Glomerular endothelial cell (primary cell): Measurements from ENCODE around the gene PDZD2. TPM values are rescaled to one million over a fixed set of nuclear protein-coding genes. Genes with fewer than 3 reads are reported as not detected.
"Not testable (repeated sequence)": the region's sequence is repeated elsewhere in the genome, so short reads cannot be mapped to it uniquely, and the experiment has no call there.

Experiments used
- DNase-seq: peaks from one replicate; pipeline ENCODE4 v3.0.0-alpha.2; 2011; ENCODE audit warnings: low read depth, low spot score; ENCODE audit errors: extremely low read depth
- total RNA-seq: library from RNA; depleted of rRNA; stranded (reverse); fragments of >200 nt; gene quantifications from 2 replicates; pipeline ENCODE4 v1.2.3, GENCODE V29; 2015

Gene PDZD2
- total RNA-seq, 1 donor from 2014 or later = 20.3 TPM

DNA sequence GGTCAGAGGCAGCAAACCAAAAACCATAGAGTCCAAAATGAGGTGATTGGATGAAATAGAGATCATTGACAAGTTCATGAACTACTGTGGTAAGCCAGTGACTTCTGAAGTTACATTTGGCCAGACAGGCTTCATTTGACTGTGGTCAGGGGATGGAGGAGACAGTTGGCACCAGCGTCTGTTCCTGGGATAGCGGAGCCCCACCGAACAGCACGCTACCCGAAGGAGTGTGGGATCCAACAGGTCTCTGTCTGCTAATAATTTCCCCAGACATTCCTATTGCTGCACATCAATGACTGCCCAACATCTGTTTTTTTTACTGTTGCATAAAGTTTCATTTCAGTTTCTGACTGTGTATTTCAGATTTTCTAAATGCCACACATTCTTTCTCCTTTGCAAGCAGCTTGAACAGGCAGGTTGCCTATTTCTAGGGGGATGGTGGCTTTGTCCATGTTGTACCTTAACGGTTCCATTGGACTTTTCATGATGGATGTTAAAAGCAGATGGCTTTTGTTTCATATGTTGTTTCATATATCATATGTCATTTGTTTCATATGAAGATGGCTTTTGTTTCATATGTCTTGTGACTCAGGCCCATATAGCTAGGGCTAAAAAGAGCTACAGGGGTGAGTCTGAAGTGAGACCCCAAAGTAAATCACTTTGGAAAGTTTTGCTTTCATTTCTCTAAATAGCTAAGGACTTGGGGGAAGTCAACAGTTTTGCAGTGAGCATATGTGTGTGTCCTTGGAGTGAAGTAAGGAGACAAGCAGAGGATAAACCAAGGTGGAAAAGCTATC is 354.4 kb downstream of the PDZD2 start:
- DNase-seq = no peak

DNA sequence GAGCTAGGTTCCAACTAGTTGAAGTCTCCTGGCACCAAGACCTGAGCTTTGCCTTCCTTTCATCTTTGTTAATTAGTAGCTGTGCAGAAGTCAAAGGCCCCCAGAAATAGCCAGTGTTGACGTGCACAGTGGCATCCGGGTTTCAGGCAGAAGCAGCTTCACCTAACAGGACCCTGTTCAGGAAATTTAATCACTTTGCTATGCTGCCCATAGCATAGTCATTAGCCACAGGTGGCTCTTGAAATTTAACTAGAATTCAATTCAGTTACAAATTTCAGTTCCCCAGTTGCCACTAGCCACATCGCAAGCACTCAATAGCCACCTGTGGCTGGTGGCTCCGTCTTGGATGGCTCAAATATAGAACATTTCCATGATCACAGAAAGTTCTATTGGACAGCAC is 356.1 kb downstream of the PDZD2 start:
- DNase-seq = no peak

DNA sequence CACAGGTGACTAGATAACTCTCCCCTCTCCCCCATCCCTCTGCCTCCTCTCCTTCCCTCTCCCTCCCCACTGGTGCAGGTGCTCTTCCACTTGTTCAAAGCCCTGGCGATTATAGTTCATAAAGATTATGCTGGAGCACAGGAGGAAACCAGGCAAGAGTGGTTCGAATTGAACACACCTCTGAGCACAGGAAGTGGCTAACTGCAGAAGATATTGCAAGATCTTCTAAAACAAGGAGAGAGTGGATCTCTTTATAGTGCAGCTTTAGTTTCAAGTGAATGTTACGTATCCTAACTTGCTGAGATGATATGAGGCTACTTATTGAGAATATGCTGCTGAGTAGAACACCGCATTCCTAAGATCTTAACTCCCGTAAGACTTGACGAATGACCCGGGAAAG is 356.8 kb downstream of the PDZD2 start:
- DNase-seq = no peak

DNA sequence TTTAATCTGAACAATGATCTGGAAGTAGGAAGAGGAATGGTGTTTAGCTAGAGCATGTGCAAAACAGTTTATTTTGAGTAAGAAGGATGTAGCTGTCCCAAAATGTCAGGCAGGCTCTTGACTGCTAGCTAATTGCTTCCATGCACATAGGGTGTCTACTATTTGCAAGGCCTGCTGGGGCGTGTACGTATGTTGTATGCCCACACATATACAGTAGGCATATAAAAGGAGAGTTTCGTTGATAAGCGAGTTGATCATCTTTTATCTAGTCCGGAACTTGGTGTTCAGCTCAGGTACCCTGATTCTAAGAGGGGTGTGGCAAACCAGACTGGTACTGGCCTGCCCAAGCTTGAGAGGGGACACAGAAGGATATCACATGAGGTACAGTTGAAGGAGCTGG is 358.0 kb downstream of the PDZD2 start:
- no peak for DNase-seq

DNA sequence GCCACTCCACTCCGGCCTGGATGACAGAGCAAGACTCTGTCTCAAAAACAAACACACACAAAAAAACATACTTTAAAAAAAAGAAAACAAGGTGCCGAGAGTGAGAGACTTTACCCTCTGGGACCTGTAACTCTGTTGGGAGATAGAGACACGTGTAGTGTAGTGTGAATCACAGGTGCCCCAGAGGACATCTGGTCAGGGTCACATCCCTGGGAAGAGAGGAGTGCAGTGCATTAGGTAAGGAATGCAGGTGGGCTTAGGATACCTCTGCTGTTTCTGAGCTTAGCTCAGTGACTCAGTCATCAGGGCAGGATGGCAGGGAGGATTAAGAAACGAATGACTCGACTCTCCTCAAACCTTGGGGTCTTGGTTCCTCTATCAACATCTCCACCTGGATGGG is 360.5 kb downstream of the PDZD2 start:
- no peak for DNase-seq

DNA sequence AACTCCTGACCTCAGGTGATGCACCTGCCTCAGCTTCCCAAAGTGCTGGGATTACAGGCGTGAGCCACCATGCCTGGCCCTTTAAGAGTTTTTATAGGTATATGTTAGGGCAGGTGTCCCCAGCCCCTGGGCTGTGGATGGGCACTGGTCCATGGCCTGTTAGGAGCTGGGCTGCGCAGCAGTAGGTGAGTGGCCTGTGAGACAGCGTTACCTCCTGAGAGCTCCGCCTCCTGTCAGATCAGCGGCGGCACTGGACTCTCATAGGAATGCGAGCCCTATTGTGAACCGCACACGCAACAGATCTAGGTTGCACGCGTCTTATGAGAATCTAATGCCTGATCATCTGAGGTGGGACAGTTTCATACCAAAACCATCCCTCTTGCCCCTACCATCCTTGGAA is 361.8 kb downstream of the PDZD2 start:
- DNase-seq = no peak

DNA sequence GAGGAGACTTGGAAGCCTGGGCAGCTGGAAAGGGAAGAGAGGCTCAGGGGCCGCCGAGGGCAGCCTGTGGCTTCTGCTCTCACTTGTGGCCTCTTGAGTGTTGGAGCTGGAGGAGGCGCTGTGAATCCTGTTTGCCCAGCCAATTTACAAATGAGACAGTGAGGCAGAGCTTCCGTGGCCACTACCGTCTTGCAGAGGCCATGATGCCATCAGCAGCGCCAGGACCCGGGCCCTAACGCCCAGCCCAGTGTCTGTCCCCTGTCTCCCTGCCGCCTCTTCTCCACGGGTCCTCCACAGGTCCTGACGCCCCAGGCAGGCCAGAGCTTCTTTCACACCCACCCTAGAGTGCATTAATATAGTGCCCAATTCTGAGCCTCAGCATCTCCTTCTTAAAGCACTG is 362.4 kb downstream of the PDZD2 start:
- no peak for DNase-seq

DNA sequence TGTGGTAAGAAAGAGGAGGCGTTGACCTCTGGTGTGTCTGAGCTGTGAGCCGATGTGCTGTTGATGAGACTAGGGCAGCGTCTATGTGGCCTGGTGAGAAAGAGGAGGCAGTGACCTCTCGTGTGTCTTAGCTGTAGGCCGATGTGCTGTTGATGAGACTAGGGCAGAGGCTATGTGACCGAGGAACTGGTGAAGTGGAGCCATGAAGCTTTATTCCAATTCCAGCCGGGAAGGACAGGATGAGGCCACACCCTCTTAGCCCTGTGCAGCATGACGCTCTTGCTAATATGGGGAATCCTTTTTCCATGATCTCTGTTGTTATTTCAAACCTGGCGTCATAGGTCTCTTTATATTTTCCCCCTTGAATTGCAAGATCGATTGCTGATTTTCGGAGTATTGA is 362.8 kb downstream of the PDZD2 start:
- DNase-seq = no peak

DNA sequence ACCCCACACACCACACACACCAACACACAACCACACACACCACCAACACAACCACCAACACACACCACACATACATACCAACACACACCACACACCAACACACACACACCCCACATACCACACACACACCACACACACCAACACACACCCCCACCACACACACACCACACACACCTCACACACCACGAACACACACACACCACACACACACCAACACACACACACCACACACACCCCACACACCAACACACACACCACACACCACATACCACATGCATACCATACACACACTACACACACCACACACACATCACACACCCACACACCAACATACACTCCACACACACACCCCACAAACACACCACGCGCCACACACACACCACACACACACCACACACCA is 363.8 kb downstream of the PDZD2 start:
- no peak for DNase-seq

DNA sequence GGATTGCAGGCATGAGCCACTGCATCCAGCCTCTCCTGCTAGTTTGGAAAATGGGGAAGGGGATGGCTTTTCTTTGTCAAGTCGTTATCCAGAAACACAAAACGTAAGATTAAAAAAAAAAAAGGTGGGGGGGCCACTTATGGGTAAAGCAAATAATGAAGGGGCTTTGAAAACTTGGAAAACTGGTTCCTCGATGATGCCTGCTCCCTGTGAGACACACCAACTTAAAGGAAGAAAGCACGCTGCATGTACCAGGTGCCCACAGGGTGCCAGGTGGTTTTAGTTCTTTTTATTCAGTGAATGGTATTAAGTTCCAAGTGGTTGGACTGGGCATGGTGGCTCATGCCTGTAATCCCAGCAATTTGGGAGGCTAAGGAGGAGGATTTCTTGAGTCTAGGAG is 365.1 kb downstream of the PDZD2 start:
- DNase-seq = no peak

DNA sequence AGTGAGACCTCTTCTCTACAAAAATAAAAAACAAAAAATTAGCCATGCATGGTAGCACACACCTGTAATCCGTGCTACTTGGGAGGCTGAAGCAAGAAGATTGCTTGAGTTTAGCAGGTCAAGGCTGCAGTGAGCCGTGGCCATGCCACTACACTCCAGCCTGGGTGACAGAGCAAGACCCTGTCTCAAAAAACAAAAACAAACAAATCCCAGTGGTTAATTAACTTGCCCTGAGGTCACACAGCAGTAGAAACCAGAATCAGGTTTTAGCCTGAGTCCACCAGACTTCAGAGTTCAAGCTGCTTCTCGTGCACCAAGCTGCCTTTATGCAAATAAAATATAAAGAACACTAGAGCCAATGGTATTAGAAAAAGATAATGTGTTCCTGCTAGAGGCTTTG is 365.5 kb downstream of the PDZD2 start:
- DNase-seq = no peak

DNA sequence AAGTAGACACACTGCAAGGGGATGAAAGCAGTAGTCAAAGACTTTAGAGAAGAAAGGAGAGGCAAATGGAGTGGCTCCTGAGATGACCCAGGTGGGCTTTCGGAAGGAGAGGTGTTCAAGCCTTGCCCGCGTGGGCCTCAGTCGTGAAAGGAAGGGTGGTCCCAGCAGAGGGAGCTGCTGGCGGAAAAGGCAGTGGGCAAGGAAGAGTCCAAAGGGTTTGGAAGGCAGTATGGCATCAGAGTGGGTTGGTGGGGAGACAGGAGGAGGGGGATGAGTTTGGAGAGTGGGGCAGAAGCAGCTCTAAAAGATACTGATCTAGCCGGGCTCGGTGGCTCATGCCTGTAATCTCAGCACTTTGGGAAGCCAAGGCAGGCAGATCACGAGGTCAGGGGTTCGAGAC is 369.8 kb downstream of the PDZD2 start:
- DNase-seq = no peak

DNA sequence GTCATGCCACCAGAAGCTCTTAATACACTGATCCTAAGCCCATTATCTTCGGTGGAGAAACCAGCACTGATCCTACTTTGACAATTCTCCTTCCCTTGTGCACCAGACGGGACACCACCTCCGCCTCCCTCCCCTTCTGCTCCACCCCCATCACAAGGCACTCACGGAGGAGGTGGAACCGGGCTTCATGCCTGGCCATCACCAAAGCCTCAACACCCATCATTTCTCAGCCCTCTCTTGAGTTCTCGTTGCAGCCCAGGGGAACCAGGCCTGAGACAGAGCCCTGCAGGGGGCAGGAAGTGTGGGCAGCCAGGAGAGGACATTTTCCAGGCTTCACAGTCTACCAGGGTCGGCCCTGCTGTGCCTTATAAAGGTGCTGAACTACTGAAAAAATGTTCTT is 374.7 kb downstream of the PDZD2 start:
- no peak for DNase-seq

DNA sequence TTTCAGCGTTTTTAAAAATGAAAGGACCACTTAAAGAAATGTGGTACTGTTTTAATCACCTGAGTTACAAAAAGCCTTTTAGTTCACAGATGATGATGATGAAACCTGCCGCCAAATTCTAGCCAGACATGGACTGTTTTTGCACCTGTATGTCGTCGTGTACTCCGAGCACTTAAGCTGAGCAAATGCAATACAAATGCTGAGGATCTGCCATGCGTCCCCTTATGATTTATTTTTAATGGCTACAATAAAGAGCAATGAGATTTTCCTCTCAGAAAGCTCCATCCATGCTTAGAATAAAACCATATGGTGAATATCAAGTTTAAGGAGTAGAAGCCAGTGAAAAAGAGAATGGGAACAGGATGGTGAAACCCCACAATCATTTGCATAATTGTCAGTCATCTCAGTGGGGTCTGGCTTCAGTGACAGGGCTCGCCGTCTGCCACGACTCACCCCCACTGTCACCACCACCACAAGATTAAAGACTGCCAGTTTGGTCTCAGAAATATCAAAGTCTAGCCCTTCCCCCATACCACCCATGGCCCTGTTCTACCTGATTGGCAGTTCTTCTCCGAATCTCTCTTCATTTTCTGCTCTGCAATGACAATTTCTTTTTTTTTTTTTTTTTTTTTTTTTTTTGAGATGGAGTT is 375.3 kb downstream of the PDZD2 start:
- no peak for DNase-seq

DNA sequence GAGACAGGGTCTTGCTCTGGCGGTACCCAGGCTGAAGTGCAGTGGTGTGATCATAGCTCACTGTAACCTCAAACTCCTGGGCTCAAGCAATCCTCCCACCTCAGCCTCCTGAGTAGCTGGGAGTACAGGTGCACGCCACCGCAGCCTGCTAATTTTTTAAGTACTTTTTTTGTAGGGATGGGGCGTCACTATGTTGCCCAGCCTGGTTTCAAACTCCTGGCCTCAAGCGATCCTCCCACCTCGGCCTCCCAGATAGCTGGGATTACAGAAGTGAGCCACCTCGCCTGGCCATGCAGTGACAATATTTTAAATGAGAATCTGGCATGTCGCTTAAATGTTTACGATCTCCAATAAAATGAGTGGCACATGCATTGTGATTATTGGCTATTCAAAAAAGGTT is 376.3 kb downstream of the PDZD2 start:
- DNase-seq = not testable (repeated sequence)

DNA sequence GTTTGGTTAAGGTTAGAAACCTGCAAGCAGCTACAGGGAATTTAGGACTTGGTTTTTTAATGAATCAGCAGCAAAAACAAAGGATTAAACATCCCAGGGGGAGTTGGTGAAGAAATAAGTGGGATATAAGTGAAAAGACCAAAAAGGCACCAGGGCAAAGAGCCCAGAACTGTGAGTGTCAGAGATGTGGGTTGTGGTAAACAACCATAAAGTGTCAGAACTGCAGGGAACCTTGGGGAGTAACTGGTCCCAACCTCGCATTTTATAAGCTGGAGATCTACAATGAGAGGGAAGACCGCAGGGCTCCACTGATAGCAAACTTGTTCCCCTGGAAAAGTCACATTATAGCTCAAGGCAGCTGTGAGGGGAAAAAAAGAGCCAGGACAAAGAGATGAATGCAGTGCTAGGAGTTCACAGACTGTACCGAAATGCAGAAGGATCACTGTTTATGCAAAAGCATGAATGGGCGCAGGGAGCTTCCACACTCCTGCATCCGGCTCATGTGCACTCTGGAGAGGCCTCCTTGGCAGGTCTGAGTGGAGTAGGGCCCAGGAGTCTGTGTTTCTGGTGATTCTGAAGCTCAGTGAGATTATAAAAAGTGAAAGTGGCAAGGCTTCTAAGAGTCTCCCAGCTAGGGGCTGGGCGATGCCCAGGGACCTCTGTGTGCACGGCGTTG is 378.9 kb downstream of the PDZD2 start:
- DNase-seq = no peak

DNA sequence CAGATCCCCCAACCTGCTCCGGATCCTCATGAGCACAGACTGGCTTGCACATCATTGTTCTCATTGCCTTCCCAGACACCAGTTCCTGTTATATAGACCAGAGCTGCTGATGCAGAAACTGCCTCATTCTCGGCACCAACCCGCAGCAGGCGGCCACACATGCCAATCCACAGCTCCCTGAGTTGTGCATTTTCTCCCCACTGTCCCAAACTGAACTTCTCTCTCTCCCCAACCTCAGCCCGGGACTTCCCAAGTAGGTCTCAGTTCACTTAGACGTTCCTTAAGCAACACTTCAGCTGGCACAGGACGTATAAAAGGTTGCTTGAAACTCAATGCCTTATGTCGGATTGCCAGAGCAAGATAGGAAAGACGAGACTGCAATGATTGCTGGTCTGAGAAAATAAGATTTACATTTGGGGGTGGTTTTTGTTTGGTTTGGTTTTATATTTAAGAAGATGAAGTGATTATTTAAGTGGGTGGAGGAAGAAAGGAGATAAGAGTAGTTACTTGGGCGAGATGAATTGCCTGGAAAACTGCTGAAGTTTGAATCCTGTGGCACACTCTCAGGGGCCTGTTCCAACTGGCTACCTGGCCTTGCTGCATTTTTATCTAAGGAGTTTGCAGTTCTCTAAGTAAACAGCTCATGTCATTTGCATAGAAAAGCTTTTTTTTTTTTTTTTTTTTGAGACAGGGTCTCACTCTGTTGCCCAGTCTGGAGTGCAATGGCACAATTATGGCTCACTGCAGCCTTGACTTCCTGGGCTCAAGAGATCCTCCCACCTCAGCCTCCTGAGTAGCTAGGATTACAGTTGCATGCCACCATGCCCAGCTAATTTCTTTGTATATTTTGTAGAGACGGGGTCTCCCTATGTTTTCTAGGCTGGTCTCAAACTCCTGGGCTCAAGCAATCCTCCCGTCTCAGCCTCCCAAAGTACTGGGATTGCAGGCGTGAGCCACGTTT is 379.8 kb downstream of the PDZD2 start:
- DNase-seq = no peak

DNA sequence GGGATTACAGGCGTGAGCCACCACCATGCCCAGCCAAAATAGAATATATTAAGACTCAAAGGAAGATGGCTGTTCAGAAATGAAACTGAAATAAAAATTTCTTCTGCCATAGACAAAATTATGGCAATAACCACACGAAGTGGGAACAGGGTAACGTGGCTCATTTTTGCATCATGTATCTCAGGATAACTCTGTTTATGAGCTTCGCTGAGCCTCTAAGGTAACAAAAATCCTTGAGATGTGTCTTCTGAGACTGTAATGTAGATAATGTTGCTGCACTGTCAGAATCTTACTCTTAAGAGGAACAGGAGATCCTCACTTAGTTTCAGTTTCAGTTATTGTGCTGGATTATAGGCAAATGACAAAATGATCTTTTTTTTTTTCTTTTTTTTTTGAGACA is 381.3 kb downstream of the PDZD2 start:
- DNase-seq = no peak

DNA sequence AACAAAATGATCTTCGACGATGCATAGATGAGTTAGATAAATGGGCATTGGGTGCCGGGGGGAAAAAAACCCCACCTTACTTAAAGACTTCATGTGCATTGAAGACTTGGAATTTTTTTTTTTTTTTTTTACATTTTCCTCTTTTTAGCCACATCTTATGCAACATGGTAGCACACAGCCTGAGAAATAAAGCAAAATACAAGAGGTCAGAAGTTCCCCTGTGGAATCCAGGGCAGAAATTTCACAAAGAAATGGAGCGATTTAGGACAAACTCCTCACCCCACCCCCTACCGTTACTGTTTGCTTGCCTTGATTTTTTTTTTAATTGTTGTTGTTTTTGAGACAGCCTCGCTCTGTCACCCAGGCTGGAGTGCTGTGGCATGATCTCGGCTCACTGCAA is 382.0 kb downstream of the PDZD2 start:
- DNase-seq = no peak

DNA sequence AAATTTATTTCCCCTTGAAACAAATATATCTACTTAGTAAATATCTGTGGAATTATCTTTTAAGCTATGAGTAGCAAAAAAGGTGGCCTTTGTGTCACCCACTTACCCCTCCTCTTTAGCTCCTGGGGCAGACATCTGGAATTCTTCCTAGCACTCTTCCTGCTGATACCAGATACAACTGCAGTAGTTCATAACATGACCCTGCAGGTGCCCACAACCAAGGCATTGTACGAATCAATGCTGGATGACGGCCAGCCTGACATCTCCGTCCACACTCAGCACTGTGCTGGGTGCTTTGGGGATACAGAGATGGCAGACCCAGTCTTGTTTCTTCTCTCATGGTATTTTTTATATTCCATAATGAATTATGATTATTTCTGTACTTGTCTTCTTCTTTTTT is 382.8 kb downstream of the PDZD2 start:
- DNase-seq = no peak

DNA sequence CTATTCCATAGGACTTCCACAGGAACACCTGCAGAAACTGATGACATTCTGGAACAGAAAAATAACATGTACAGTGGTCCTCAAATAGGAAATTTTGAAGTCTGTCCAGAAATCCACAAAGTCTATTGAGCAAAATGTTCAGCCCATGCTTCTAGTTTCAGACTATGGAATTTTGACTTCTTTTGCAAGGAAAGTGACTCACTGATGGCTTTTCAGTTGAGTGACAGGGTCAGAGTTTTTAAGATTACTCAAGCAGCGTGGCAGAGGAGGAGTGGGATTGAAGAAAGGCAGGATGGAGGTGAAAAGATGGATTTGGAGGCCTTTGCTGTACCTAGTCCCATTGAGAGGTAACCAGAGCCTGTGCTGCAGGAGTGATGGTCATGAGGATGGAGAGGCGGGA is 383.7 kb downstream of the PDZD2 start:
- DNase-seq = no peak
